ENCODE data around the gene ROR1.

ROR1 gene

DNA sequence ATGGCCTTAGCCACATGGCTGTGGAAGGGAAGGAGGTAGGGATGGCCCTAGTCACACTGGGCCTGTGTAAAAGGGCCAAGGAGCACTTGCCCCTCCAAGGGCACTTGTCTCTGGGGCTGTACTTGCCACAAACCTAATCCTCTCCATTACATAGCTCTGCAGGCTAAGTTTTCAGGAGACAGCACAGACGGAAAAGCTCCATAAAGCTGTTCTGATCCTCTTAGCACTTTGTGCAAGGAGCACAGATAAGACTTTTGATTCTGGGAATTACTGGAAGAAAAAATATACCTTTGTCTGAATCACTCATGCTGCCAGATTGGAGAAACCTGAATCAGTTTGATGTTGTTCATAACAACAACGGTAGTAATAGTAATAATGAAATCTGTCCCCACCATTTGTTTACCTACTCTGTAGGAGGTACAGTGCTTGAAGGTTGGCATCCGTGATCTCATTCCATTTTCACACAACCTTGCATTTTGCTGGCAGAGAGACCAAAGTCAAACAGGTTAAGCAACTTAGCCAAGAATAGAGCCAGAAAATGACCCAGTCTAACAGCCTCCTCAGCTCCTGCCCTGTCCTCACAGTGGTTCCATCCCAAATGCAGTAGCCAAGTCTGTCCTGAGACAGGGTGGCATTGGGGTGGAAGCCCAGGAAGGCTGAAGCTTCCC is 207.1 kb downstream of the ROR1 start:
- Histone ChIP-seq H3K4me3 (no peak overlapping the region), H3K27ac (peak overlapping the region in 2 of 21 experiments; percentile 36 to 38)

DNA sequence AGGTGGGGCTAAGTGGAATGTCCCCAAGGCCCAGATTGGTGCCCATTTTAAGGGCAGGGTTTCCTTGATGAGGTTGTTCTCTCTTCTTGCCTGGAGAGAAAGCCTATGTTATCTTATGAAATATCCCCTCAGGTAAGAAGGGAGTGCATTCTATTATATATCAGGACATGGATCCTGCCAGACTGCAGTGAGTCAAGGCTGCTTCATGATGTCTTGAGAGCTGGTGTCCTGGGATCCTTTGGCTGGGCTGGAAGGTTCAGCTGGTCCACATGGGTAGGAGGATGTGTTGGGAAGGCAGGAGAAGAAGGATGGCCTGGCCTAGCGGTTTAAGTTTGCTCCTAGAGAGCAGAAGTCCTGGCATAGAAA is 207.6 kb downstream of the ROR1 start:
- peak overlapping the region in 1 of 21 experiments; percentile 38 for H3K27ac ChIP-seq
- H3K4me3 ChIP-seq = no peak overlapping the region

DNA sequence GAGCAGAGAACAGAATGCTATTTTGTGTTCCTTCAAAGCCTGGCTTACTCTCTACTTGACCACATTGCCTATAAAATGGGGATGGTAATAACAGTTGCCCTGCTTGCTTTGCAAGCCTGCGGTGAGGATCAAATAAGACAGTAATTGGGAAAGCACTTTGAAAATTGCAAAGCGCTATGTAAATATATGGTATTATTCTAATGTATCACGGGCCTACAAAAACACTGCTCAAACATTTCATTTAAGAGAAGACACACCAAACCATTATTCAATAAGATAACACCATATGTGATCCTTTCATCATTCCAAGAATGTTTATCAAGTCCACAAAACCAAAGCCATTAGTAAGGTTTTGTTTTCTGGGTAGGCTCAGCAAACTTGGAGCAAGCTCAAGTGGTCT is 208.4 kb downstream of the ROR1 start:
- Histone ChIP-seq H3K27ac (no peak overlapping the region), H3K4me3 (no peak overlapping the region)

DNA sequence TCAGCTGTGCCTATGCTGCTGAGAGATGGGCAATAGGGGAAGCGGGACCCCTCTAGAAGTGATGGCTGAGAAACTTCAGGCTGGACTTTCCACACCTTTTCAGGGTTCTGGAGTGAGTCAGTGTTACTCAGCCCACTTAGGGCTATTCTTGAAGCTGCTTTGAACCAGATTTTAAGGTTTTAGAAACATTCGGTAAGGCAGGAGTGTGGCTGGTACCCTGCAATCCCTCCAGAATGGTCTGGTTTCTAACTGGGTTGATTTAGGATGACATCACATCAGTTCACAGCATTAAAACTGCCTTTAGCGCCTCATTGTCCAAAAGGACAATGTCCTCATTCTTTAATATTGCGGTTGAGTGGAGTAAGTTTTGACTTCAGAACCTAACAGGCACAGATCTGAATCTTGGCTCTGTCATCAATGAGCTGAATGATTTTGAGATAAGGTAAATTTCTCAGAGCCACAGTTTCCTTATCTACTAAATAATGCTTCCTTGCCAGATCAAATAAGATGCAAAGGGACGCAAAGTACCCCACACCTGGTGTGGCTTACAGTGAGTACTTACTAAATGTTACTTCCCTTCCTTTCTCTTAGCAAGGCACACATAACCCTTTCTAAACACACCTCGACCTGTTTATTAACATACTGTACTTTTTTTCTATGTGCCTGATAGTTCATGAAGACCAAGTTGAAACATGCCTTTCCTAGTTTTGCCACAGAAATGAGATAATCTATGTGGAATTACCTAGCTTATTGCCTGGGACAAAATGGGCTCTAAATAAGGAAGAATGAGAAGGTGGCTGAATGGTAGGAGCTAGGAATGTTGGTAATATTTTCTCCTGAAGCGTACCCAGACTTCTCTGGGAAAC is 209.8 kb downstream of the ROR1 start:
- Histone ChIP-seq H3K27ac (peak overlapping the region in 5 of 21 experiments; percentile 0 to 53 (median 33)), H3K4me3 (no peak overlapping the region)

DNA sequence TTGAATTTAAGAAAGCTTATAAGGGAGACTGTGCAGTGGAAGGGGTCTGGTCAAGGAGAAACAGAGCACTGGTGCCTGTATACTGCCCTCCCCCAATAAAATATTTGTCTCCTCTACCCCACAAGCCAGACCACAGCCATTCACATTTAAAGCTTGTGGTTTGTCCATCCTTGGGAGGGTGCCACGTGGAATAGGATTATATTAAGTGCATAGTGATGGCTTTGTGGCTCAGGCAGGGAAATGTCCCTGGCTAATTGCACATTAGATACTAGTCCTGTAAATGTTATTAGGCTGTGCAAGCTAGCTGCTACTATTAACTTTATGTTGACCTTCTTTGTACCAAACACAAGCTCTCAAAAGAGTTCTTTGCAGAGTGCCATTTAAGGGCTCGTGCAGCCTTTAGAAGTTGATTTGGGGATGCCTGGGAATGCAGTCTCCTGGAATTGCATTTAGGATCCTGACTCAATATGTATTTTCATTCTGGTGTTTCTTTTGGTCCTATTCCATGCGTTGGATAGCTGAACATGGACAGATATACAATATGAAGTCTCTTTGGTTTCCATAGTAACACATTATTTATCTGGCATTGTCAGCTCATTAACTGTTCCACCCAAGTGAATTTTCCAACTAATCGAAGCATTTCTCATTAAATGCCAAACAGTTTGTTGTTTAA is 210.6 kb downstream of the ROR1 start:
- Histone ChIP-seq H3K27ac (peak overlapping the region in 6 of 21 experiments; percentile 0 to 53 (median 26)), H3K4me3 (no peak overlapping the region)

DNA sequence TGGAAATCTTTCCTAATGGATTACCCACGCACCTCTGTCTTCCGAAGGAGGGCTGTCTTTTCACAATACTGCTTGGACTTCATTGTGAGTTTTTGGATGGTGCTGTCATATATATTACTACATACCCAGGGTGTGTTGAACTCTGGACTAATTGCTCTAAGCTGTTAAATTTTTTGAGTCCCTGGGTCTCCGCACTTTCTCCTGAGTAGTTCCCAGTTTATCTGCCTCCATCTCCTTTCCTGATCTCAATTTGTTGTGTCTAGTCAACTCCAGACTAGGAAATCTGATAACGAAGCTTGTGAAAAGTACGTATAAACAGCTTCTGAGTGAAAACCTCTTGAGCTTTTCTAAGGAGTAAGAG is 211.1 kb downstream of the ROR1 start:
- Histone ChIP-seq H3K27ac (peak overlapping the region in 1 of 21 experiments; percentile 49), H3K4me3 (no peak overlapping the region)

DNA sequence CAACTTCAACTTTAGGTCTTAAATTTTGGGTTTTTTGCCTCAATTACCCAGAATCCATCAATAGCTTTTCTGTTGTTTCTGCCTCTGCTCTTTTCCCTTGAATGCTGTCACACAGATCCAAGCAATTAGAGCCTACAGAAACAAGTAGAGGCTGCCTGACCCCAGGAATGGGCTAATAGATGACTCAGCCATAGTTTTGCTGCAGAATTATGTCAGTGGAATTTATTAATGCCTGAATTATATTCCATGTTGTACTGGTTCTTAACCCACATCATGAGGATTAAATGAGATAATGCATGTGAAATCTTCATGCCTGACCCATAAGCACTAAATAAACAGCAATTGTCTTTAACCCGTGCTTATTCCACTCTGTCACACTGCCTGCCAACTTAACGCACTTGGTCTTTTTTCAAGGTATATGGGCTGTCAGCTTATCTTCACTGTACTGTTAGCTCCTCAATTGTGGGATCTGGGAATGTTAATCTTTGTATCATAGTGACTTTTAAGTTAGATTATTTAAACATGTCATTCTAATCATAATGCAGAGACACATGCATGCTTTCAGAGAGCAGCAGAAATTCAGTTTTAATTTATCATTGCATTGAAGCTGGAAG is 213.3 kb downstream of the ROR1 start:
- H3K27ac ChIP-seq = no peak overlapping the region
- no peak overlapping the region for H3K4me3 ChIP-seq

DNA sequence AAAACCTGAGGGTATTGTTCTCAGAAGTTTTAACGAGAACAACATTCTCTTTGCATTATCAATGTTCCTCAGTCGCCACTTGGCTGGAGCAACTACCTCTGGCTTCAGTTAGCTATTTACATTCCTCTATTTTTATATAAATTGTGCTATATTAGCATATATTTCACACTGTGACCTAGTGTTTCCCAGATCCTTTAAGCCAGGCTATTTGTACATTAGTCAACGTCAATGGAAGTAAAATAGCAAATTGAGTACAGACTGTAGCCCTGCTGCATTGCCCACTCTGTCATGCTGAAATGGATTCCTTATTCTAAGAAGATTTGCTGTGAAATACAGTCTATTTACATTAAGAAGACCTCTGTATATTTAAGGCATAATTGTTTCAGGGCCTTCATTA is 213.8 kb downstream of the ROR1 start:
- H3K27ac ChIP-seq = no peak overlapping the region
- H3K4me3 ChIP-seq = no peak overlapping the region

DNA sequence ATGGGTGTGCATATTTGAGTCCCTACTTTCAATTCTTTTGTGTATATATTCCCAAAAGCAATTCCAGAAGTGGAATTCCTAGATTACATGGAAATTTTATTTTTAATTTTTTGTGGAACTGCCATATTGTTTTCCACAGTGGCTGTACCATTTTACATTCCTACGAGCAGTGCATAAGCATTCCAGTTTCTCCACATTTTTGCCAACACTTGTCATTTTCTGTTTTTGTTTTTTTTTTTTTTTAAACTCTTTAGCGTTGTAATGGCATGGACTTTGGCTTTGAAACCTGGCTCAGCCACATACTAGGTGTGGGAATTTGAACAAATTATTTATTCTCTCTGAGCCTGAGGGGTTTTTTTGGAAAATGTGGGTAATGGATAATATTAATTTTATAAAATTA is 215.1 kb downstream of the ROR1 start:
- Histone ChIP-seq H3K4me3 (no peak overlapping the region), H3K27ac (no peak overlapping the region)

DNA sequence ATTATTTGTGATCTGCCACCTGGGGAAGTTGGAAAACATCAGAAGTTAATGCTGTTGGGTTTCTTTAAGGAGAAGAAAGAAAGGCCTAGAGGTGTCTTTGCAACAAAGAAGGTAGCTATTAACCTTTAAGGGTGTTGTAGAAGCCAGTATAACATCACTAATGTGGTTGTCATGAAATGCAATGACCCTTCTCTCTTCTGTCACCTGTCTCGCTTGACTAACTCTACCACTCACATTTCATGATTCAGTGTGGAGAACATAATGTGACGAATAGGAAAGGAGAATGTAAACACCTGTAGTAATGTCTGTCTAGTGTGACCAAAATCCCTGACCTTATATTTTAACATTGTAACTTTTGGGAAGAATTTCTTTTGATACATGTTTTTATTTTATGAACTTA is 217.9 kb downstream of the ROR1 start:
- Histone ChIP-seq H3K4me3 (no peak overlapping the region), H3K27ac (no peak overlapping the region)

DNA sequence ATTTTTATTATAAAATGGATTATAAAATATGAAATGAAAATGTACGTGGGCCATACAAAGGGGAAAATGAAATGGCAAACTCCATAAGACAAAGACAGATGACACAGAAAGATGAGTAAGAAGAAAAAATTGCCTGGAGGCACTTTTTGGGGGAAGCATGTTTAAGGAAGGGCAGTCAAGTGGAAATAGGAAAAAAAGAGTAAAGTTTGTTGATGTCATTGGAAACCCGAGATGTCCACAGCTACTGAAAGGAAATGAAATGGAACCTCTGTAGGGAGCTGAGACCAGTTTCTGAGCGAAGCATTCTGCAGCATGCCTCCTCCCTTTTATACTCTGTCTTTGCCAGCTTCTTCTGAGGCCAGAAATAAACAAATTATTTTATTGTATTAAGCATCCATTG is 226.2 kb downstream of the ROR1 start:
- Histone ChIP-seq H3K4me3 (no peak overlapping the region), H3K27ac (no peak overlapping the region)

DNA sequence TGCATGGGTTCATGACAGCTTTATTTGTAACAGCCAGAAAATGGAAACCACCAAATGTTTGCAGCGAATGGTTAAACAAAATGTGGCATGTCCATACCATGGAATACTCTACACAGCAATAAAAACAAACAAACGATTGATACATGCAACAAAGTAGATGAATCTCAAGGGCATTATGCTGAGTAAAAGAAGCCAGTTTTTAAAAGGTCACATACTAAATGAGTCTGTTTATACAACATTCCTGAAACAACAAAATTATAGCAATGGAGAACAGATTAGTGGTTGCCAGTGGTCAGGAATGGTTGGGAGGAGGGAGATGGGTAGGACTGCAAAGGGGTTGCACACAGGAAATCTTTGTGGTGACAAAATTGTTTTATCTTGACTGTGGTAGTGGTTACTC is 227.2 kb downstream of the ROR1 start:
- H3K27ac ChIP-seq = no peak overlapping the region
- no peak overlapping the region for H3K4me3 ChIP-seq

DNA sequence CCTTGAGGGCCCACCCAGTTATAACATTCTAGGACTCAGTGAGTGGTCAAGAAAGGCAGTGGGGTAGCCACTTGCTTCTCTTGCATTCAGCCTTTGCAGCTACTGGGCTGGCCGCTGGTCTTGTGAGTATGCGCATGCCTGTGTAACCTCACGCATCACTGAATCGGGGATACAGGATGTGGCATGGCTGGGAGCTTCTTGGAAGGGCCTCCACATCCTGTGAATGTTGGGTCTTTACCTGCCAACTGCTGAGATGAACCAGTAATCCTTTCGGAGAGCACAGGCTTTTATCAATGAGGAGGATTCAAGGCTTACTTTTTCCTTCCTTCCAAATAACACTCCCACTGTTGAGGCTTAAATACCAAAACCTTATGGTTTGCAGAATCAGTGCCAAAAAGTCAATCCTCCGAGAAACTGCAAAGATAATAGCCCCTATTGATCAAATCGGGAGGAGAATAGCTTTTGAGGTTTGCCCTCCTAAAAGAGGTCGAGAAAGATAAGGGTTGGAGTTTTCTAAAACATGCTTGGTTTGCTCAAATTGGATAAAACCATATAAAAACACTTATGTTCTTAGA is 230.7 kb downstream of the ROR1 start:
- Histone ChIP-seq H3K27ac (no peak overlapping the region), H3K4me3 (no peak overlapping the region)

DNA sequence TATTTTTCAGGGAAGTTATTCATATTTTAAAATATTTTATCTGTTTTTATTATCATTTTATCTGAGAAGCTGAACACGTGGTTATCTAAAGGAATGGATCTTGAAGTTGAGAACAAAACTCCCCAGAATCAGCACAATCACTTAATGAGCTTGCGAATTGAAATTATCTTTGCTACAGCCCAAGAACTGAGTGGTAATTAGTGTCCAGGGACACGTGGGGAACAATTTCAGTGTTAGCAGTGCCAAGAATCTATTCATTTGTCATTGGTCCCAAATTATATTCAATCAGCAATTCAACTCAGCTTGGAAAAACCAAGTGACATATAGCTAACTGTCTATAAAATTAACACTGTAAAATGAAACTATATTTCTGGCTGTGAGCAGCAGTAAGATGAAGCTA is 232.0 kb downstream of the ROR1 start:
- Histone ChIP-seq H3K27ac (peak overlapping the region in 2 of 21 experiments; percentile 24 to 31), H3K4me3 (no peak overlapping the region)

DNA sequence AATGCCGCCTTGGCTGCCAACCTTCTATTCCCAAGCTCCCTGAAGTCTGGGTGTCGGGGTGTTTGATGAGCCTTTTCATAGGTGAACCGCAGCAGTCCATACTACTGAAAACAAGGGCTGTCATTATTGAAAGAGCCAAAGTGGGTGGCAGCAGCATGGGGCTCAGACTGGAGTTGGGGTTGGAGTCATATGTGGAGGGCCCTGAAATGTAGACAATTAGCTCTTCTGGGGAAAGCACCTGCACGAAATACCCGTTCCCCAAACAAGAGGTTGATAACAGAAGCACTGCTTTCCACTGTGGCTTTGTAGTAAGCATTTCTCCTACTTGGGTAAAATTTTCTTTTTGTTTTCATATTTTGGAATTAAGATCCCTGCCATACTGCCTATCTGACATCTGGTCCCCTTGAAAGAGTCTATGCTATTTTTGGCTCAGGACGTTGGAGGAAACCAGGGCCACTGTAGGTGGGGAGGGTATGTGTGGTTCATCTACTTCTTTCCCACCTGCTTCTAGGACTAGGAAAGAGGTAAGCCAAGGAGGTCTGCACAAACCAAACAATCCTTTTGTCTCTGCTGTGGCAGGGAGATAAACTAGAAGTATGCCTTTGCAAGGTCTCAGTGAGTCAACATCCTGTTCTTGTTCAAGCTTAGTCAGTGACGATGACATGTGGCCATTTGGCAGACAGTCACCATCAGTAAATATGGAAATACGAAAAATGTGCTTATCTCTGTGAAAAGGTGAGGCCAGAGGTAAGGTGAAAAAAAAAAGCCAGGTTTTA is 232.6 kb downstream of the ROR1 start:
- Histone ChIP-seq H3K27ac (peak overlapping the region in 3 of 21 experiments; percentile 18 to 31 (median 24)), H3K4me3 (no peak overlapping the region)

DNA sequence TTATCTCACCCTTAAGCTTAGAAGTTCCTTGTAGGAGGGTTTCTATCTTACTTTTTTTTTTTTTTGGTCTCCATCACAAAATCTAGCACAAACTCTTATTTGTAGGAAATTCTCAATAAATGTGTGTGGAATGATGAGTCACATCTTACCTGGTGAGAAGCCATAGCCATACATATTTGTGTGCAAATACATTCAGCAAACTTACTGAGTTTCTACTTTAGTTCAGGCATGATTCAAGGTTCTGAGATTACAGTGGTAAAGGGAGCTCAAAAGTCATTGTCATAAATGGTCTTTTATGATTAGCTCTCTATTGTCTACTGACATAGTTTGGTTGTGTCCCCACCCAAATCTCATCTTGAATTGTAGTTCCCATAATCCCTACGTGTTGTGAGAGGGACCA is 236.5 kb downstream of the ROR1 start:
- Histone ChIP-seq H3K27ac (no peak overlapping the region), H3K4me3 (no peak overlapping the region)

DNA sequence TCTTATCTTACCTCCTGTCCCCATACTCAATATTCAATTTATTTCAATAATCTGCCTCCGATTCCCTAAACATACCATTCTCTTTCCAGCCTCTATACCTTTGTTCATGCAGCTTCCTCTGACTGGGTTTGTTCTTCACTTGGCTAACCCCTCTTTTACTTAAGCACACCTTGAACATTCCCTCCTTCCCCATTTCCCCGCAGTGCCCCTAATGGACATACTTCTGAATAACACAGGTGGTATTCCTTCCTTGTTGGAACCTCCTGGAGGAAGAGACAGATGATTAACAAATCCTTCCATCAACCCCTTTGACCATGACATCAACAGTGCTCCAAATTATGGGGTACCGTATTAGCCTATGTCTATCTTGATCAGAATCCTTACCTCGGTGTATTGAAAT is 239.6 kb downstream of the ROR1 start:
- Histone ChIP-seq H3K27ac (no peak overlapping the region), H3K4me3 (no peak overlapping the region)

DNA sequence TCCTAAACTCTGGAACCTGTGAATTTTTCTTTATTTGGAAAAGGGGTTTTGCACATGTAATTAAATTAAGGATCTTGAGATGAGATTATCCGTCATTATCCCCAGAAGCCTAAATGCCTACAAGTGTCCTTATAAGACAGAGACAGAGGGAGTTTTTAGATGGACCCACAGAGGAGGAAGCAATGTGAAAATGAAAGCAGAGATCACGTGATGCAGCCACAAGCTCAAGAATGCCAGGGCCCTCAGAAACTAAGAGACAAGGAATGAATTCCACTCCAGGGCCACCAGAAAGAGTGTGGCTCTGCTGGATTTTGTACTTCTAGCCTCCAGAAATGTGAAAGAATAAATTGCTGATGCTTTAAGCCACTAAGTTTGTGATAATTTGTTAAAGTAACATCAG is 246.0 kb downstream of the ROR1 start:
- Histone ChIP-seq H3K4me3 (no peak overlapping the region), H3K27ac (peak overlapping the region in 6 of 21 experiments; percentile 18 to 62 (median 42))

DNA sequence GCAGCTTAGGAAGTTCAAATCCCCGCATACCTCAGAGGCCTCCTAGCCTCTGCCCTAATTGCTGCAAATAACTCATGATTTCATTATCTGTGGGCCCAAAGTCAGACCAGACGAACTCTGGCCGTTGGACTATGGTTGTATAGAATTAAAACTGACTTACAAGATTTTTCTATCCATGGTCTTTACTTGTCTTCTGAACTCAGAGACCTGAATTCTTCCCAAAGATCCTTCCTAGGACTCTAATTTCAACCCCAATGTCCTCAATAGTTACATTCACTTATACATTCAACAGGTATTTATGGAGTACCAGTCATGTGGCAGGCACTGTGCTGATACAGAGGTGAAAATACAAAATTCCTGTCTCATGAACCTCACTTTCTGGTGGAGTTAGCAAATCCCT is 247.2 kb downstream of the ROR1 start:
- Histone ChIP-seq H3K4me3 (no peak overlapping the region), H3K27ac (no peak overlapping the region)

Measured in skin epidermis (tissue), 12 donors.